GM19452 (cell line): ENCODE results near the gene VSIG10.
"Not testable (repeated sequence)": the region's sequence is repeated elsewhere in the genome, so short reads cannot be mapped to it uniquely, and the experiment has no call there.

ENCODE experiments used
- ATAC-seq: cut with Tn5 transposase; IDR thresholded peaks from one replicate; pipeline ENCODE4 v1.9.1; 2021; ENCODE audit not compliant: unreplicated experiment

The VSIG10 gene

GRCh38 chr12:118107694-118108093 lies 3.9 kb upstream of the VSIG10 start:
- ATAC-seq = no peak

- no peak for ATAC-seq
These were observed 3.2 kb upstream of the VSIG10 start for GRCh38 chr12:118107011-118107410.

- no peak for ATAC-seq
These were observed 610 bp downstream of the VSIG10 start for GRCh38 chr12:118103201-118103600.

- no peak for ATAC-seq
These were observed 1.2 kb downstream of the VSIG10 start for GRCh38 chr12:118102609-118103008.

- ATAC-seq = no peak
These were observed 1.7 kb downstream of the VSIG10 start for GRCh38 chr12:118102070-118102469.

GRCh38 chr12:118101051-118101450 lies 2.8 kb downstream of the VSIG10 start:
- no peak for ATAC-seq

GRCh38 chr12:118098911-118099671 lies 4.7 kb downstream of the VSIG10 start:
- ATAC-seq = no peak

- no peak for ATAC-seq
These were observed 5.4 kb downstream of the VSIG10 start for GRCh38 chr12:118098401-118098800.

GRCh38 chr12:118094039-118094438 lies 9.8 kb downstream of the VSIG10 start:
- no peak for ATAC-seq

- ATAC-seq = no peak
These were observed 14.0 kb downstream of the VSIG10 start for GRCh38 chr12:118089782-118090181.

GRCh38 chr12:118082161-118082560 lies 21.6 kb downstream of the VSIG10 start:
- ATAC-seq = no peak

- ATAC-seq = not testable (repeated sequence)
These were observed 22.3 kb downstream of the VSIG10 start for GRCh38 chr12:118081521-118081920.

- ATAC-seq = no peak
These were observed 30.0 kb downstream of the VSIG10 start for GRCh38 chr12:118073768-118074167.

GRCh38 chr12:118070650-118071049 lies 33.2 kb downstream of the VSIG10 start:
- no peak for ATAC-seq

- ATAC-seq = no peak
These were observed 35.4 kb downstream of the VSIG10 start for GRCh38 chr12:118068445-118068844.

- no peak for ATAC-seq
These were observed 38.4 kb downstream of the VSIG10 start for GRCh38 chr12:118065380-118065779.

GRCh38 chr12:118064608-118065007 lies 39.2 kb downstream of the VSIG10 start:
- no peak for ATAC-seq

GRCh38 chr12:118063576-118064391 lies 40.0 kb downstream of the VSIG10 start:
- no peak for ATAC-seq

GRCh38 chr12:118061873-118062843 lies 41.7 kb downstream of the VSIG10 start:
- no peak for ATAC-seq

GRCh38 chr12:118061011-118061872 lies 42.6 kb downstream of the VSIG10 start, which contains the start of gene WSB2:
WSB2 (minus strand) TSS chr12:118061179; CDS start chr12:118061048, 131 bp downstream.
- ATAC-seq = no peak
